GM06990 (cell line): ENCODE results near the gene RBM34.
A peak's percentile ranks its signal among the peaks of the same experiment; 100 is the strongest.
"Not testable (repeated sequence)": the region's sequence is repeated elsewhere in the genome, so short reads cannot be mapped to it uniquely, and the experiment has no call there.

Experiments used
- DNase-seq: peaks from one replicate; pipeline ENCODE4 v3.0.0-alpha.2; 2011; ENCODE audit not compliant: insufficient read length; ENCODE audit errors: extremely low read depth
- H3K27me3 ChIP-seq: replicated peaks from 2 replicates; pipeline ENCODE4 v1.6.0; 2011; ENCODE audit warnings: low read length; ENCODE audit not compliant: control insufficient read depth, insufficient read depth
- H3K36me3 ChIP-seq: 2 replicates; pipeline ENCODE4 v1.5.1; 2011; ENCODE audit warnings: low read length; ENCODE audit not compliant: control insufficient read depth, insufficient read depth
- H3K4me3 ChIP-seq: replicated peaks from 2 replicates; pipeline ENCODE4 v1.5.1; 2011; ENCODE audit warnings: low read depth, mild to moderate bottlenecking, control low read depth, low read length
- CTCF ChIP-seq: IDR thresholded peaks from 2 replicates; pipeline ENCODE4 v1.5.1; 2011; ENCODE audit warnings: low read length, control low read depth, mild to moderate bottlenecking, inconsistent platforms; ENCODE audit not compliant: insufficient read depth, poor library complexity, severe bottlenecking

Gene RBM34

GRCh38 chr1:235160957-235161684 lies at the start of gene RBM34:
RBM34 (minus strand) TSS chr1:235161250; CDS start chr1:235161226, 24 bp downstream.
- Histone ChIP-seq H3K36me3 (peaks cover 15% of the 10 kb centered on the region), H3K4me3 (peak within 1 kb of the TSS; percentile 68), H3K27me3 (no peaks in the 10 kb centered on the region)
- TF ChIP-seq CTCF: peak; percentile 20
- peak; percentile 94 for DNase-seq

GRCh38 chr1:235207209-235207565 lies 46.1 kb upstream of the RBM34 start:
- Histone ChIP-seq H3K4me3 (no peak overlapping the region), H3K36me3 (no peaks in the 10 kb centered on the region; the same call in none of the 2 replicates), H3K27me3 (no peaks in the 10 kb centered on the region)
- TF ChIP-seq CTCF: no peak
- DNase-seq: no peak

- no peaks in the 10 kb centered on the region; the same call in 1 of the 2 replicates for H3K36me3 ChIP-seq
- no peak for TF ChIP-seq CTCF
- no peak for DNase-seq
These were observed 45.6 kb upstream of the RBM34 start for GRCh38 chr1:235206533-235207208.

GRCh38 chr1:235205687-235206086 lies 44.6 kb upstream of the RBM34 start:
- Histone ChIP-seq H3K36me3 (no peaks in the 10 kb centered on the region; the same call in 1 of the 2 replicates), H3K27me3 (no peaks in the 10 kb centered on the region), H3K4me3 (no peak overlapping the region)
- no peak for DNase-seq
- no peak for TF ChIP-seq CTCF

More at GRCh38 chr1:235206533-235207208, 45.6 kb upstream of the RBM34 start:
- H3K27me3 ChIP-seq: no peaks in the 10 kb centered on the region
- H3K4me3 ChIP-seq: no peak overlapping the region

GRCh38 chr1:235203428-235203827 lies 42.4 kb upstream of the RBM34 start:
- DNase-seq: no peak
- H3K27me3 ChIP-seq: no peaks in the 10 kb centered on the region
- TF ChIP-seq CTCF: no peak
- H3K4me3 ChIP-seq: no peak overlapping the region
- no peaks in the 10 kb centered on the region; the same call in 1 of the 2 replicates for H3K36me3 ChIP-seq

- not testable (repeated sequence) for H3K4me3 ChIP-seq, H3K36me3 ChIP-seq, DNase-seq, H3K27me3 ChIP-seq
These were observed 41.4 kb upstream of the RBM34 start for GRCh38 chr1:235202447-235202846.
